ENCODE results near the gene TMA7. TPM values are rescaled to one million over a fixed set of nuclear protein-coding genes. Genes with fewer than 3 reads are reported as not detected.
A peak's percentile ranks its signal among the peaks of the same experiment; 100 is the strongest.

TMA7 gene
- total RNA-seq, 3 donors from 2014 or later = 270 to 343 (median 333) TPM

DNA sequence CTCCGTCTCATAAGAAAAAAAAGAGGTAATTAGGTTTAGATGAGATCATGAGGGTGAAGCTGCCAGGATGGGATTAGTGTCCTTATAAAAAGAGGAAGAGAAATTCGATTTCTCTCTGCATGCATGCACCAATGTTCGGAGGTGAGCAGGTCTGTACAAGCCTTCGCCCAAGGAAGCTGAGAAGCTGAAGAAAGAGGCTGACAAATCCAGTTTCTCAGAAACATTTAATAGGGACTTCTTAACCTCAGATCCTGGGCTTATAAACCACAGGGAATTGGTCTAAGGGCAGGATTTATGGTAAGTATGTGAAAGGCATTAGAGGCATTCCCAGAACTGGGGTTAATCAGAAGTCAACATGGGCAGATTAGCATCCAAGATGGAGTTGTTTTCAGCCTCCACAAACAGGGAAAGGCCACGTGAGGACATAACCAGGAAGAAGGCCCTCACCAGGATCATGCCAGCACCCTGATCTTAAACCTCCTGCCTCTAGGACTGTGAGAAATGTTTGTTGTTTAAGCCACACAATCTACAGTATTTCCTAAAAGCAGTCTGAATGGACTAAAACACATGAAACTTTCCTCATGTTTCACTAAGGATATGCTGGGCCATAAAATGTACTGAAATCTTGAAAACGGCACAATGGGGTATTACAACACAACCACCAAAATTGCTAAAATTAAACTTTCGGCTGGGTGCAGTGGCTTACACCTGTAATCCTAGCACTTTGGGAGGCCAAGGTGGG, 52.6 kb downstream of the TMA7 start:
- no peak overlapping the region for H3K4me3 ChIP-seq
- H3K4me1 ChIP-seq = no peaks in the 10 kb centered on the region
- intact Hi-C loops (cut with DNase I; ENCODE audit: low total_unique reads) = no loop called here
- TF ChIP-seq, protein P1, sequence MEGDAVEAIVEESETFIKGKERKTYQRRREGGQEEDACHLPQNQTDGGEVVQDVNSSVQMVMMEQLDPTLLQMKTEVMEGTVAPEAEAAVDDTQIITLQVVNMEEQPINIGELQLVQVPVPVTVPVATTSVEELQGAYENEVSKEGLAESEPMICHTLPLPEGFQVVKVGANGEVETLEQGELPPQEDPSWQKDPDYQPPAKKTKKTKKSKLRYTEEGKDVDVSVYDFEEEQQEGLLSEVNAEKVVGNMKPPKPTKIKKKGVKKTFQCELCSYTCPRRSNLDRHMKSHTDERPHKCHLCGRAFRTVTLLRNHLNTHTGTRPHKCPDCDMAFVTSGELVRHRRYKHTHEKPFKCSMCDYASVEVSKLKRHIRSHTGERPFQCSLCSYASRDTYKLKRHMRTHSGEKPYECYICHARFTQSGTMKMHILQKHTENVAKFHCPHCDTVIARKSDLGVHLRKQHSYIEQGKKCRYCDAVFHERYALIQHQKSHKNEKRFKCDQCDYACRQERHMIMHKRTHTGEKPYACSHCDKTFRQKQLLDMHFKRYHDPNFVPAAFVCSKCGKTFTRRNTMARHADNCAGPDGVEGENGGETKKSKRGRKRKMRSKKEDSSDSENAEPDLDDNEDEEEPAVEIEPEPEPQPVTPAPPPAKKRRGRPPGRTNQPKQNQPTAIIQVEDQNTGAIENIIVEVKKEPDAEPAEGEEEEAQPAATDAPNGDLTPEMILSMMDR (IDR thresholded peaks at IDR 0.05) = no peak
- TF ChIP-seq POLR2AphosphoS5 (IDR thresholded peaks at IDR 0.05) (no peak), POLR2A (IDR thresholded peaks at IDR 0.05) (no peak)
- no peak for DNase-seq (ENCODE audit: low spot score in 2 of 2)
- no peaks in the 10 kb centered on the region for H3K36me3 ChIP-seq
- peak overlapping the region; percentile 59 to 64 for H3K27ac ChIP-seq
- H3K27me3 ChIP-seq = no peaks in the 10 kb centered on the region
- H3K9me3 ChIP-seq = no peaks in the 10 kb centered on the region

DNA sequence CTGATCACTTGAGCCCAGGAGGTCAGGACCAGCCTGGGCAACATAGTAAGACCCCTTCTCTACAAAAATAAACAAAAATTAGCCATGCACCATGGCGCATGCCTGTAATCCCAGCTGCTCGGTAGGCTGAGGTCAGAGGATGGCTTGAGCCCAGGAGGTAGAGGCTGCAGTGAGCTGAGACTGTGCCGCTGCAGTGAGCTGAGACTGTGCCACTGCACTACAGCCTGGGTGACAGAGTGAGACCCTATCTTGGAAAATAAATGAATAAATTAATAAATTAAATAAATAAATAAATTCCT, 53.1 kb downstream of the TMA7 start:
- TF ChIP-seq, protein P1 (IDR thresholded peaks at IDR 0.05) = no peak
- TF ChIP-seq POLR2AphosphoS5 (IDR thresholded peaks at IDR 0.05) (no peak), POLR2A (IDR thresholded peaks at IDR 0.05) (no peak)
- DNase-seq (ENCODE audit: low spot score in 2 of 2) = no peak
- intact Hi-C loops (cut with DNase I; ENCODE audit: low total_unique reads) = no loop called here
- Histone ChIP-seq H3K9me3 (no peaks in the 10 kb centered on the region), H3K4me1 (no peaks in the 10 kb centered on the region), H3K36me3 (no peaks in the 10 kb centered on the region), H3K4me3 (no peak overlapping the region), H3K27ac (peak overlapping the region; percentile 59 to 64), H3K27me3 (no peaks in the 10 kb centered on the region)

Other genes with a start within 250 kb of the TMA7 start
- 1 to 10 TPM in 1 of 3 donors, not detected in 2; 2.9 TPM for gene CAMP, start 216.8 kb upstream of the TMA7 start, total RNA-seq
- gene ZNF589, start 199.2 kb upstream of the TMA7 start, total RNA-seq = 10 to 100 TPM; 16.1 to 18.4 (median 17.6) TPM
- gene NME6, start 138.9 kb upstream of the TMA7 start, total RNA-seq = 10 to 100 TPM; 24.6 to 38.5 (median 34.1) TPM
- not detected for gene SPINK8, start 106.6 kb upstream of the TMA7 start, total RNA-seq
- under 1 TPM in 2 of 3 donors, not detected in 1; 0.32 to 0.66 TPM for gene FBXW12, start 68.0 kb upstream of the TMA7 start, total RNA-seq
- 100 to 1,000 TPM in 2 of 3 donors, 10 to 100 TPM in 1; 60.2 to 182 (median 148) TPM for gene PLXNB1, start 10.2 kb upstream of the TMA7 start, total RNA-seq
- 10 to 100 TPM; 12.5 to 14.7 (median 13.9) TPM for gene CCDC51, start 138 bp upstream of the TMA7 start, total RNA-seq
- 1 to 10 TPM; 8.2 to 8.6 (median 8.2) TPM for gene ATRIP, start 6.5 kb downstream of the TMA7 start, total RNA-seq
- gene SHISA5, start 63.9 kb downstream of the TMA7 start, total RNA-seq = 10 to 100 TPM; 65.6 to 90.1 (median 77.0) TPM
- gene PFKFB4, start 116.5 kb downstream of the TMA7 start, total RNA-seq = 1 to 10 TPM; 1.8 to 6.9 (median 5.2) TPM
- gene UCN2, start 123.5 kb downstream of the TMA7 start, total RNA-seq = under 1 TPM in 1 of 3 donors, not detected in 2; 0.44 TPM
- 10 to 100 TPM in 2 of 3 donors, under 1 TPM in 1; 0.48 to 18.6 (median 12.5) TPM for gene COL7A1, start 155.1 kb downstream of the TMA7 start, total RNA-seq
- 100 to 1,000 TPM; 163 to 230 (median 180) TPM for gene UQCRC1, start 169.4 kb downstream of the TMA7 start, total RNA-seq
- gene TMEM89, start 181.5 kb downstream of the TMA7 start, total RNA-seq = not detected
- 10 to 100 TPM; 12.6 to 21.6 (median 16.0) TPM for gene SLC26A6, start 195.2 kb downstream of the TMA7 start, total RNA-seq
- 1 to 10 TPM in 2 of 3 donors, under 1 TPM in 1; 0.88 to 1.3 (median 1.1) TPM for gene CELSR3, start 222.6 kb downstream of the TMA7 start, total RNA-seq
- 10 to 100 TPM; 31.8 to 40.3 (median 36.4) TPM for gene NCKIPSD, start 245.7 kb downstream of the TMA7 start, total RNA-seq

Data from breast epithelium (tissue), 4 donors.